GM21825 (cell line): ENCODE results near the gene ATOH8.

Experiments
- ATAC-seq: cut with Tn5 transposase; IDR thresholded peaks from one replicate; pipeline ENCODE4 v1.9.1; 2021; ENCODE audit warnings: mild to moderate bottlenecking, moderate library complexity; ENCODE audit not compliant: unreplicated experiment

ATOH8 gene

GRCh38 chr2:85785027-85785822, 31.4 kb downstream of the ATOH8 start:
- ATAC-seq = no peak

- no peak for ATAC-seq
These were observed 32.1 kb downstream of the ATOH8 start for GRCh38 chr2:85785871-85786270.

GRCh38 chr2:85786444-85786843, 32.7 kb downstream of the ATOH8 start:
- ATAC-seq = no peak

GRCh38 chr2:85786865-85787264, 33.1 kb downstream of the ATOH8 start:
- ATAC-seq = no peak

- no peak for ATAC-seq
These were observed 33.6 kb downstream of the ATOH8 start for GRCh38 chr2:85787282-85787980.

- ATAC-seq = no peak
These were observed 34.2 kb downstream of the ATOH8 start for GRCh38 chr2:85787981-85788340.

GRCh38 chr2:85788603-85789002, 34.8 kb downstream of the ATOH8 start:
- no peak for ATAC-seq

GRCh38 chr2:85789271-85789670, 35.5 kb downstream of the ATOH8 start:
- no peak for ATAC-seq

GRCh38 chr2:85790032-85790431, 36.2 kb downstream of the ATOH8 start:
- no peak for ATAC-seq

GRCh38 chr2:85790499-85791188, 36.9 kb downstream of the ATOH8 start:
- ATAC-seq = no peak

GRCh38 chr2:85791704-85792565, 38.1 kb downstream of the ATOH8 start:
- no peak for ATAC-seq

- no peak for ATAC-seq
These were observed 39.1 kb downstream of the ATOH8 start for GRCh38 chr2:85792783-85793441.

- ATAC-seq = no peak
These were observed 39.8 kb downstream of the ATOH8 start for GRCh38 chr2:85793584-85793983.

GRCh38 chr2:85794038-85794441, 40.2 kb downstream of the ATOH8 start:
- ATAC-seq = no peak

- ATAC-seq = no peak
These were observed 40.8 kb downstream of the ATOH8 start for GRCh38 chr2:85794491-85795121.

- ATAC-seq = no peak
These were observed 41.7 kb downstream of the ATOH8 start for GRCh38 chr2:85795331-85796045.

GRCh38 chr2:85796046-85796340, 42.2 kb downstream of the ATOH8 start:
- ATAC-seq = no peak

- no peak for ATAC-seq
These were observed 42.8 kb downstream of the ATOH8 start for GRCh38 chr2:85796341-85797262.
